Measurements from ENCODE around the gene KRT75.

KRT75 gene

GRCh38 chr12:52391618-52392002 lies 42.6 kb downstream of the KRT75 start:
- no peak for DNase-seq (ENCODE audit: low spot score)

DNA sequence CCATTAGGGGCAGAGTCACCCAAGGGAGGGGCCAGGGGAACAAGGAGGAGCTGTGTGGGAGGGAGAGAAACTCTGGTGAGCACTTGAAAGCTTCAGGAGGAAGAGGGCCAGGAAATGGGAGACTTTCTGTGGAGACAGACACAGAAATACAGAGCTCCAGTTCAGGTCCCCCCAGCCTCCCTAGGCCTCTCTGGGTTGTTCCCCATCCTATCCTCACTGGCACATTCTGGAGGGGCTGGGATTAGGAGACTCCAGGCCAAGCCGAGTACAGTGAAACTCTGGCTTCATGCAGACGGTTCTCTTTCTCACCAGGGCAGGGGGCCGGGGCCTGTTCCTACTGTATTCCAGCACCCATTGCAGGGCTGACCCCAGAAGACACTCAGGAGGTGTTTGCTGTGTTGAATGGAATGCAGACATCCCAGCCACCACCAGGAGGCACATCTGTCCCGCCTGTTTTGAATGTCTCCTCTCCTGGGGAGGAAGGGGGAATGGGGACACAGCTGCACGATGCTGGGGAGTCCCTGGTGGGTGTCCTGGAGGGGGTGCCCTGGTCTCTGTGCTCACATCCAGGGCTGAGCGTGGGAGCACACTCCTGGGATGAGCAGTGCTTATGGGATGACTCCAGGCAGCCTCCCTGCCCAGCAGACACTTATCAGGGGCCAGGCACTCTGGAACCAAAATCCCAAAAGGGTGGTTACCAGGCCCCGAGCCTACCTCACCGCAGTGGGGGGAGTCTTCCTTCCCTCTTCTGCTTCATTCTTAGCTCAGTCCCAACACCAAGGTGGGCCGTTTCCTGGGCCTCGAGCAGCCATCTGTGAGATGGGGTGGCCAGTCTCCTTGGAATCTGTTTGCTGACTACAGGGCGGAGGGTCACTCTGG lies 43.2 kb downstream of the KRT75 start:
- DNase-seq (ENCODE audit: low spot score), result no peak

DNA sequence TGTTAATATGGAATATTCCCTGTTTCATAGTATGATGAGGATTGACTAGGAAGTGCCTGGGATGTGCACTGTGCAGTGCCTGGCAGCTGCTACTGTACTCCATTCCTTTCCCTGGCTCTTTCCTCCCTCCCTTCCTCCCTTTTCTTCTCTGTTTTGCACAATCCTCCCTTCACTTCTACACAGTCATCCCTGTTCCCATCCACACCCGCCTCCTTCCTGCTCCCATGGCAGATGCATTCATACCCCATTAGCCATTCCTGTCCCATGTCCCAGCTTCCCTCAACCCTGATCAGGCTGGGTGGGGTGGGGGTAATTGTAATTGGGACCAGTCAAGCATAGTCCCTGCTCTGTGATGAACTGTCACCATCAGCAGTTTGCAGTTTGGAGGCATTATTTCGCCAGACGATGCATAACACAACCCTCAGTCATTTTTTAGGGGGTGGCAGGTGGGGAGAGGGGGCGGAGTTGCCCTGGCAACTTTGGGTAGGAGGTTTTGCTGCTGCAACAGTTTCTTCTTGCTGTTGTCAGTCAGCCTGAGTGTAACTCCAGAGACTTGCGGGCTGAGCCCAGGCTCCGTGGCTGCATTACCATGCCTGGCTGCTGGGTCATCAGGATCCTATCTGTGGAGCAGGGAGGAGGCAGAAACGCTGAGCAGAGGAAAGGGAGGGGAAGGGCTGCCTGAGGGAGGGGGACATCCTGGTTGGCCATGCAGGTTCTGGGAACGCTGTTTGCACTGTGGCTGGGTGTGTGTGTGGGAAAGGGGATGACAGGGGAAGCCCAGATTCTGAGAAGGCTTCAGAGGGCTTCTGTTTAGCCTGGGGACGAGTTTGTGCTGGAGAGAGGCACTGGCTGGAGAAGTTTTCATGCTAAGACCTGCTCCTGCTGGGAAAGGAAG lies 44.6 kb downstream of the KRT75 start:
- no peak for DNase-seq (ENCODE audit: low spot score)

GRCh38 chr12:52387859-52388258 lies 46.3 kb downstream of the KRT75 start:
- no peak for DNase-seq (ENCODE audit: low spot score)

GRCh38 chr12:52385226-52385702 lies 48.9 kb downstream of the KRT75 start, which contains the start of gene KRT84:
KRT84 (minus strand) TSS chr12:52385652; CDS start chr12:52385585, 67 bp downstream.
- no peak for DNase-seq (ENCODE audit: low spot score)

DNA sequence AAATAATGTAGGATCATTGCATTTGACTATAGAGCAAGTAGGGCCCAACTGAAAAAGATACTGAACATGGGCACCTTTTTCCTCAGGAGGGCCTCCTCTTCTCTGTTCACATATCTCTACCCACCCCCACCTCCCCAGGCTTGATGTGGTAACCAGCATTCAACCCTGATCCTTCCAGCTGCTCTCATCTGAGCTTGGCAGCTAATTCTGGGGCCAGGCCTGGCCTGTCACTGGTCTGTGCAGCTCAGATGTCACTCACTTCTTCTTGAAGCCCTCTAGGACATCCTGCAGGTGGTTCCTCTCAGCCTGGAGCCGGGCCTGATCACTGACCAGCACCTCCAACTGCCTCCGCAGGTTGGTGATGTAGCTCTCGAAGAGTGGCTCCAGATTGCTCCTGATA lies 50.8 kb downstream of the KRT75 start:
- no peak for DNase-seq (ENCODE audit: low spot score)

DNA sequence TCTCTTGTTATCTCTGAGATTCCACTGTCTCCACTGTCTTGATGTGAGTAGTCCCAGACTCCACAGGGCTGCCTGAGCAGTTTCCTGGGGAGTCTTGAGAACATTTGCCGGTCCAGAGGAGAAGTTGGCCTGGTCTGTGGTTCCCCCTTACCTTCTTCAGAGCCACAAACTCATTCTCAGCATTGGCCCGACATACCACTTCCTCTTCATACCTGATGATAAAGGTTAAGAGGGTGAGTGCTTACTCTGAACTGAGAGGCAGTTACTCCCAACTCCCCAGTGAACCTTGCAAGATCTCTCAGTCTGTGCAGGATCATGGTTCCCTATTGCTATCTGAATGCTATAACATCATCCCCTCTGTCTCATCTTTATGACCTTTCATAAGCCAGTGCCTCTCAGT lies 51.3 kb downstream of the KRT75 start:
- no peak for DNase-seq (ENCODE audit: low spot score)

DNA sequence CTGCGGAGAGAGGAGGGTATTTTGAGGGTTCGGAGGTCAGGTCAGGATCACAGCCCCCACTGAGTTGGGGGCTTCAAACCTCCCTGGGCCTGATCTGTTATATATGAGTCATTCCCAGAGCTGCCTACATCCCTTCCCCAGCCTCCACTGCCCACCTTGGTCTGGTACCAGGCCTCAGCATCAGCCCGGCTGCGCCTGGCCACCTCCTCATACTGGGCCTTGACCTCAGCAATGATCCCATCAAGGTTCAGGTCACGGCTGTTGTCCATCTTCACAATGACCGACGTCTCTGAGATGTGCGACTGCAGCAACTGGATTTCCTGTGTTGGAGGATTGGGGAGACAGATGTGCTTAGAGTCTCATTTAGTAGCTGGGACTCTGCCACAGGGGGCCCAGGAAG lies 53.0 kb downstream of the KRT75 start:
- DNase-seq (ENCODE audit: low spot score), result no peak

DNA sequence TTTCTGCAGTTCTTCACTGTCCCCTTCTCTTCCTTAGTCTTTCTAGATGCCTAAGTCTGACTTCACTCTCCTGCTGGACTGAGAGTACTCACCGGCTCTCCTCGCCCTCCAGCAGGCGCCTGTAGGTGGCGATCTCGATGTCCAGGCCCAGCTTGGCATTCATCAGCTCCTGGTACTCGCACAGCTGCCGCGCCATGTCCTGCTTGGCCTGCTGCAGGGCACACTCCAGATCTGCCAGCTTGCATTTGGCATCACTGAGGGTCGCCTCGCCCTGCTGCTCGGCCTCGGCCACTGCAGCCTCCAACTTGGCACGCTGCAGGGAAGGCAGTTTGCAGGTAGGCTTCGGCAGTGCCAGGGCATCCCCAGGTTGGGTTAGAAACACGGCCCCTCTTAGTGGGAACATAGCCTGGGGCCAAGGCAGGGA lies 53.9 kb downstream of the KRT75 start:
- no peak for DNase-seq (ENCODE audit: low spot score)

- DNase-seq (ENCODE audit: low spot score), result no peak
These were observed 54.6 kb downstream of the KRT75 start for GRCh38 chr12:52379536-52379935.

GRCh38 chr12:52378091-52378490 lies 56.1 kb downstream of the KRT75 start:
- DNase-seq (ENCODE audit: low spot score), result no peak

GRCh38 chr12:52377266-52377665 lies 56.9 kb downstream of the KRT75 start:
- DNase-seq (ENCODE audit: low spot score), result no peak

Measured in hematopoietic multipotent progenitor cell treated with erythropoietin and hydrocortisone succinate and interleukin-3 and kit ligand, for 15 days (in vitro differentiated cells).